HepG2 (cell line): ENCODE data around the gene SOX13. TPM values are rescaled to one million over a fixed set of nuclear protein-coding genes. Genes with fewer than 3 reads are reported as not detected.

Experiments
- CBFB ChIP-seq: sonication (generic); formaldehyde crosslinking; IDR thresholded peaks from 2 replicates; pipeline ENCODE4 v1.4.0; 2020; ENCODE audit warnings: missing genetic modification reagents
- ELF3 ChIP-seq: IDR thresholded peaks from 2 replicates; pipeline ENCODE4 v1.6.1; 2016; ENCODE audit warnings: missing genetic modification reagents, missing compliant biosample characterization
- EP300 ChIP-seq, 3 experiments: sonication (generic) in 1 of 3; formaldehyde crosslinking in 1 of 3; IDR thresholded peaks; 2 replicates each; pipeline versions ENCODE4 v1.5.1 to v1.6.1; 2011 to 2020; ENCODE audit warnings: low read depth in 2 of 3, low read length in 2 of 3, borderline replicate concordance in 1 of 3, improper control_type of control experiment in 1 of 3, mild to moderate bottlenecking in 1 of 3, missing genetic modification reagents in 1 of 3, moderate library complexity in 1 of 3
- HOXA7 ChIP-seq: sonication (generic); formaldehyde crosslinking; IDR thresholded peaks from 2 replicates; pipeline ENCODE4 v1.8.1; 2022; ENCODE audit warnings: mild to moderate bottlenecking, missing genetic modification reagents, moderate library complexity
- NCOA2 ChIP-seq: sonication (generic); formaldehyde crosslinking; IDR thresholded peaks from 2 replicates; pipeline ENCODE4 v1.8.0; 2022; ENCODE audit warnings: inconsistent platforms
- SUZ12 ChIP-seq: fragments of 150-350 bp; IDR thresholded peaks from 2 replicates; pipeline ENCODE4 v1.6.1; 2014; ENCODE audit warnings: low read depth, low read length
- XRCC5 ChIP-seq: fragments of 200-400 bp; formaldehyde crosslinking; optimal IDR thresholded peaks from 2 replicates; pipeline ENCODE3; 2017; ENCODE audit warnings: mild to moderate bottlenecking, low read length
- ZBTB14 ChIP-seq: sonication (generic); formaldehyde crosslinking; IDR thresholded peaks from 2 replicates; pipeline ENCODE4 v1.4.0; 2020; ENCODE audit warnings: missing genetic modification reagents
- ZBTB20 ChIP-seq: sonication (generic); formaldehyde crosslinking; IDR thresholded peaks from 2 replicates; pipeline ENCODE4 v1.8.1; 2023; ENCODE audit warnings: missing genetic modification reagents, low read depth, mild to moderate bottlenecking, borderline replicate concordance
- ZNF10 ChIP-seq: sonication (generic); formaldehyde crosslinking; IDR thresholded peaks from 2 replicates; pipeline ENCODE4 v1.4.0; 2020; ENCODE audit warnings: mild to moderate bottlenecking, low read depth, missing genetic modification reagents, borderline replicate concordance
- ZNF160 ChIP-seq: sonication (generic); formaldehyde crosslinking; IDR thresholded peaks from 2 replicates; pipeline ENCODE4 v1.8.0; 2022; ENCODE audit warnings: mild to moderate bottlenecking, inconsistent platforms, missing genetic modification reagents
- ZNF414 ChIP-seq: sonication (generic); formaldehyde crosslinking; IDR thresholded peaks from 2 replicates; pipeline ENCODE4 v1.5.0; 2020; ENCODE audit warnings: missing genetic modification reagents
- ZNF432 ChIP-seq: sonication (generic); formaldehyde crosslinking; IDR thresholded peaks from 2 replicates; pipeline ENCODE4 v1.5.0; 2020; ENCODE audit warnings: missing genetic modification reagents, mild to moderate bottlenecking, borderline replicate concordance
- ZNF567 ChIP-seq: sonication (generic); formaldehyde crosslinking; IDR thresholded peaks from 2 replicates; pipeline ENCODE4 v1.8.1; 2023; ENCODE audit warnings: mild to moderate bottlenecking, missing genetic modification reagents, borderline replicate concordance
- ZNF639 ChIP-seq: conservative IDR thresholded peaks from 2 replicates; pipeline ENCODE4 v1.6.1; 2018; ENCODE audit warnings: missing genetic modification reagents
- polyA plus RNA-seq, 8 experiments: library from polyadenylated mRNA; depleted of rRNA in 3 of 8; stranded (reverse) in 7 of 8; unstranded in 1 of 8; fragments of >200 nt; fragmentation: Illumina TruSeq in 4 of 8; extraction: Trizol in 4 of 8; gene quantifications; 2 replicates each; pipeline versions ENCODE4 v1.2.1 to v1.2.3, GENCODE V29; 2011 to 2016; ENCODE audit warnings: low read depth in 4 of 8, missing spikeins in 1 of 8, mixed read lengths in 1 of 8; ENCODE audit not compliant: insufficient read depth in 1 of 8
- total RNA-seq, 5 experiments: library from RNA; depleted of rRNA; stranded (reverse); fragments of >200 nt; fragmentation: Illumina TruSeq; extraction: Trizol; gene quantifications; 2 replicates each; pipeline ENCODE4 v1.2.3, GENCODE V29; 2016; ENCODE audit warnings: low read depth in 1 of 5
- TF ChIP-seq, protein P1 (sequence below): sonication (generic); formaldehyde crosslinking; IDR thresholded peaks from 2 replicates; pipeline ENCODE4 v1.8.0; 2023; ENCODE audit warnings: mild to moderate bottlenecking, missing genetic modification reagents
- TF ChIP-seq, protein P2 (sequence below): sonication (generic); formaldehyde crosslinking; IDR thresholded peaks from 2 replicates; pipeline ENCODE4 v1.4.0; 2020; ENCODE audit warnings: missing genetic modification reagents
- TF ChIP-seq, protein P3 (sequence below): sonication (generic); formaldehyde crosslinking; IDR thresholded peaks from 2 replicates; pipeline ENCODE4 v1.4.0; 2020; ENCODE audit warnings: missing genetic modification reagents

Gene SOX13
- total and polyA plus RNA-seq, 2 of the 13 experiments (the other 11 are each of a cell fraction or from before 2014, with no cell fraction given): 13.3 to 15.8 TPM

DNA sequence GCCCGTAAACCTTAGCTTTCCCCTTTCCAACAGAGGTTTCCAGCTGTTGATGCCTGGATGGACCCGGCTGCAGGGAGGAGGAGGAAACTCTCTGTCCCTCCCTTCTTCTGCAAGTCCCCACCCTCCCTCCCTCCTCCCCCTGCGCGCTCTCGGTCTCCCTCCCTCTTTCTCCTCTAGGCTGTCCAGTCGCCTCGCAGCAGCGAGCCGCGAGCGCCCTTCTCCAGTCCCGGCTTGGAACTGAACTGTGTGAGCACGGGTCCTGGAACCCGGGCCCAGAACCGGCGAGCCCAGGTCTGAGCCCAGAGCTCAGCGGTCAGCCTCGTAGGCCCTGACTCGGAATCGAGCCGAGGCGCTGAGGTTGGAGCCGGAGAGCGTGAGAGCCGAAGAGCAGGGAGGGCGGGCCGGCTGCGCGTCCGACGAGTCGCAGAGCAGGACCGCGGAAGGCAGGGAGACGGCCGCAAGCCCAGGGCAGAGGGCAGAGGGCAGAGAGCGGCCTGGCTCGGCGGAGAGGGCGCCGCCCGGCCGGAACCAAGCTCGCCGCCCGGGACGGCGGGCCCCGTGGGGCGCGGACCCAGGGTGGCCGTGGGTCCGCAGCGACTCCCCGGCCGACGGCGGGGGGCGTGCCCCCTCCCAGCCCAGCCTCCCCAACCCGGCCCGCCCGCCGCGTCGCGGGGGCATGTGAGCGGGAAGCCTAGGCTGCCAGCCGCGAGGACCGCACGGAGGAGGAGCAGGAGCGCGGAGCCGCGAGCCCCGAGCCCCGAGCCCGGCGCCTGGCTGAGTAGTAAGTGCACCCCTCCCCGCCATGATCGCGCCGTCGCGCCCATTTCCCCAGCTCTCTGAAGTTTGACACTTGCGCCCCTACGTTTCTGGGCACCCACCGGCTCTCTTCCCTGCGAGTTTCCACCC is at the start of gene SOX13 (continued):
- TF ChIP-seq, protein P1, sequence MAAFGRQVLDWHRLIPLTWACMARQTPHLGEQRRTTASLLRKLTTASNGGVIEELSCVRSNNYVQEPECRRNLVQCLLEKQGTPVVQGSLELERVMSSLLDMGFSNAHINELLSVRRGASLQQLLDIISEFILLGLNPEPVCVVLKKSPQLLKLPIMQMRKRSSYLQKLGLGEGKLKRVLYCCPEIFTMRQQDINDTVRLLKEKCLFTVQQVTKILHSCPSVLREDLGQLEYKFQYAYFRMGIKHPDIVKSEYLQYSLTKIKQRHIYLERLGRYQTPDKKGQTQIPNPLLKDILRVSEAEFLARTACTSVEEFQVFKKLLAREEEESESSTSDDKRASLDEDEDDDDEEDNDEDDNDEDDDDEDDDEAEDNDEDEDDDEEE (CRISPR knock-in tag): 0 out of 2 replicates have a peak, but pooled peaks have one; percentile 42
- TF ChIP-seq XRCC5 (no peak), ZNF160 (CRISPR knock-in tag) (no peak; the same call in none of the 2 replicates), CBFB (CRISPR knock-in tag) (peak; percentile 46; the same call in 1 of the 2 replicates), ZNF639 (CRISPR knock-in tag) (no peak), ZNF567 (0 out of 2 replicates have a peak, but pooled peaks have one; percentile 23), ZNF10 (CRISPR knock-in tag) (no peak), ZNF432 (no peak), SUZ12 (no peak), NCOA2 (CRISPR knock-in tag) (0 out of 2 replicates have a peak, but pooled peaks have one; percentile 11), ZNF414 (CRISPR knock-in tag) (no peak), HOXA7 (CRISPR knock-in tag) (no peak), ZBTB14 (CRISPR knock-in tag) (peak; percentile 77), ELF3 (CRISPR knock-in tag) (peak; percentile 37; the same call in 1 of the 2 replicates), ZBTB20 (peak; percentile 57; the same call in 1 of the 2 replicates), EP300 (IDR thresholded peaks at IDR 0.05; ENCODE audit: low read depth in 2 of 2, low read length in 2 of 2) (no peak), EP300 (CRISPR knock-in tag; IDR thresholded peaks at IDR 0.05; ENCODE audit: borderline replicate concordance) (no peak)
- TF ChIP-seq, protein P2, sequence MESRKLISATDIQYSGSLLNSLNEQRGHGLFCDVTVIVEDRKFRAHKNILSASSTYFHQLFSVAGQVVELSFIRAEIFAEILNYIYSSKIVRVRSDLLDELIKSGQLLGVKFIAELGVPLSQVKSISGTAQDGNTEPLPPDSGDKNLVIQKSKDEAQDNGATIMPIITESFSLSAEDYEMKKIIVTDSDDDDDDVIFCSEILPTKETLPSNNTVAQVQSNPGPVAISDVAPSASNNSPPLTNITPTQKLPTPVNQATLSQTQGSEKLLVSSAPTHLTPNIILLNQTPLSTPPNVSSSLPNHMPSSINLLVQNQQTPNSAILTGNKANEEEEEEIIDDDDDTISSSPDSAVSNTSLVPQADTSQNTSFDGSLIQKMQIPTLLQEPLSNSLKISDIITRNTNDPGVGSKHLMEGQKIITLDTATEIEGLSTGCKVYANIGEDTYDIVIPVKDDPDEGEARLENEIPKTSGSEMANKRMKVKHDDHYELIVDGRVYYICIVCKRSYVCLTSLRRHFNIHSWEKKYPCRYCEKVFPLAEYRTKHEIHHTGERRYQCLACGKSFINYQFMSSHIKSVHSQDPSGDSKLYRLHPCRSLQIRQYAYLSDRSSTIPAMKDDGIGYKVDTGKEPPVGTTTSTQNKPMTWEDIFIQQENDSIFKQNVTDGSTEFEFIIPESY: no peak
- TF ChIP-seq, protein P3, sequence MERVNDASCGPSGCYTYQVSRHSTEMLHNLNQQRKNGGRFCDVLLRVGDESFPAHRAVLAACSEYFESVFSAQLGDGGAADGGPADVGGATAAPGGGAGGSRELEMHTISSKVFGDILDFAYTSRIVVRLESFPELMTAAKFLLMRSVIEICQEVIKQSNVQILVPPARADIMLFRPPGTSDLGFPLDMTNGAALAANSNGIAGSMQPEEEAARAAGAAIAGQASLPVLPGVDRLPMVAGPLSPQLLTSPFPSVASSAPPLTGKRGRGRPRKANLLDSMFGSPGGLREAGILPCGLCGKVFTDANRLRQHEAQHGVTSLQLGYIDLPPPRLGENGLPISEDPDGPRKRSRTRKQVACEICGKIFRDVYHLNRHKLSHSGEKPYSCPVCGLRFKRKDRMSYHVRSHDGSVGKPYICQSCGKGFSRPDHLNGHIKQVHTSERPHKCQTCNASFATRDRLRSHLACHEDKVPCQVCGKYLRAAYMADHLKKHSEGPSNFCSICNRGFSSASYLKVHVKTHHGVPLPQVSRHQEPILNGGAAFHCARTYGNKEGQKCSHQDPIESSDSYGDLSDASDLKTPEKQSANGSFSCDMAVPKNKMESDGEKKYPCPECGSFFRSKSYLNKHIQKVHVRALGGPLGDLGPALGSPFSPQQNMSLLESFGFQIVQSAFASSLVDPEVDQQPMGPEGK (CRISPR knock-in tag): peak; percentile 44; the same call in 1 of the 2 replicates
